ENCODE measurements around the gene PELI2.

The PELI2 gene

DNA sequence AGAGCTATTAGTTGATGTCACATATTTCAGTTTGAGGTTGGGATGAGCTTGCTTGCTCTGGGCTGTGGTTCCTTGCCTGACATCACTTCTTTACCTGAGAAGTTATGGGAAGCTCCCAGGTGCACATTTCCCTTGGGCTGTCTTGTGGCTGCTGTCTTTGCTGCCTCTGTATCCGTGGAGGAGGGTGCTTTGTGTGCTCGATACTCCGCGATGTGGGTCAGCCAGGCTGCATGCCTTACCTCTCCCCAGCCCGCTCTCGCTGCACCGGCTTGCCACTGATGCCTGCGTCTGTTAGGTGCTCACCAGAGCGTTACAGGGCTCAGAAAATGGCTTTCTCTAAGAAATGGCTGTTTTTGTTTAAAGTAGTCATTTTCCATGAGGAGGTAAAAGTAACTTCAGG is 19.6 kb downstream of the PELI2 start:
- H3K36me3 ChIP-seq (ENCODE audit: low read depth), result no peaks in the 10 kb centered on the region
- no peak overlapping the region for H3K27ac ChIP-seq (ENCODE audit: poor library complexity, severe bottlenecking)
- no peaks in the 10 kb centered on the region for H3K9me3 ChIP-seq (ENCODE audit: severe bottlenecking)
- ATAC-seq (ENCODE audit: low read depth) (no peak), DNase-seq (ENCODE audit: low spot score) (no peak)
- H3K4me3 ChIP-seq (ENCODE audit: severe bottlenecking), result no peak overlapping the region
- H3K4me1 ChIP-seq (ENCODE audit: insufficient read depth, poor library complexity, severe bottlenecking), result no peaks in the 10 kb centered on the region
- TF ChIP-seq, protein P1, sequence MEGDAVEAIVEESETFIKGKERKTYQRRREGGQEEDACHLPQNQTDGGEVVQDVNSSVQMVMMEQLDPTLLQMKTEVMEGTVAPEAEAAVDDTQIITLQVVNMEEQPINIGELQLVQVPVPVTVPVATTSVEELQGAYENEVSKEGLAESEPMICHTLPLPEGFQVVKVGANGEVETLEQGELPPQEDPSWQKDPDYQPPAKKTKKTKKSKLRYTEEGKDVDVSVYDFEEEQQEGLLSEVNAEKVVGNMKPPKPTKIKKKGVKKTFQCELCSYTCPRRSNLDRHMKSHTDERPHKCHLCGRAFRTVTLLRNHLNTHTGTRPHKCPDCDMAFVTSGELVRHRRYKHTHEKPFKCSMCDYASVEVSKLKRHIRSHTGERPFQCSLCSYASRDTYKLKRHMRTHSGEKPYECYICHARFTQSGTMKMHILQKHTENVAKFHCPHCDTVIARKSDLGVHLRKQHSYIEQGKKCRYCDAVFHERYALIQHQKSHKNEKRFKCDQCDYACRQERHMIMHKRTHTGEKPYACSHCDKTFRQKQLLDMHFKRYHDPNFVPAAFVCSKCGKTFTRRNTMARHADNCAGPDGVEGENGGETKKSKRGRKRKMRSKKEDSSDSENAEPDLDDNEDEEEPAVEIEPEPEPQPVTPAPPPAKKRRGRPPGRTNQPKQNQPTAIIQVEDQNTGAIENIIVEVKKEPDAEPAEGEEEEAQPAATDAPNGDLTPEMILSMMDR (IDR thresholded peaks at IDR 0.05; ENCODE audit: poor library complexity, severe bottlenecking), result no peak
- H3K27me3 ChIP-seq (ENCODE audit: insufficient read depth, poor library complexity, severe bottlenecking), result peaks cover 33% of the 10 kb centered on the region

DNA sequence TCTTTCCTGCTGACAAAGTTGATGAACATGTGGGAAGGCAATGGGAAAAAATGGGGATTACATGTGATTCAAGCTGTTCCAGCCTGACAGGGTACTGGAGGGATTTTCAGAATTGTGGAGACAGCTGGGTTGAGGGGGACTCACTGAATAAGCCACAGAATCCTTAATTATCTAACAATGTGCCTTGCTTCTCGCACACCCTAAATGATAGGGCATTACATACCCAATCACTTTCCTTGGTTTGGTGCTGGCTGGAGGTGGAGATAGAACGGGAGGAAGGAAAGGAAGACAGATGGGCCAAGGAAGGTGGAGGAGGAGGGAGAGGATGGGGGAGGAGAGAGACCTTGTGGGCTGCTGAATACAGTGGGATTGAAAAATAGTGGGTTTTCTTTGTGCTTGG is 20.7 kb downstream of the PELI2 start:
- DNase-seq (ENCODE audit: low spot score) (no peak), ATAC-seq (ENCODE audit: low read depth) (no peak)
- TF ChIP-seq, protein P1 (IDR thresholded peaks at IDR 0.05; ENCODE audit: poor library complexity, severe bottlenecking), result no peak
- Histone ChIP-seq H3K4me1 (ENCODE audit: insufficient read depth, poor library complexity, severe bottlenecking) (no peaks in the 10 kb centered on the region), H3K27ac (ENCODE audit: poor library complexity, severe bottlenecking) (no peak overlapping the region), H3K4me3 (ENCODE audit: severe bottlenecking) (no peak overlapping the region), H3K27me3 (ENCODE audit: insufficient read depth, poor library complexity, severe bottlenecking) (peaks cover 28% of the 10 kb centered on the region), H3K9me3 (ENCODE audit: severe bottlenecking) (no peaks in the 10 kb centered on the region), H3K36me3 (ENCODE audit: low read depth) (no peaks in the 10 kb centered on the region)

DNA sequence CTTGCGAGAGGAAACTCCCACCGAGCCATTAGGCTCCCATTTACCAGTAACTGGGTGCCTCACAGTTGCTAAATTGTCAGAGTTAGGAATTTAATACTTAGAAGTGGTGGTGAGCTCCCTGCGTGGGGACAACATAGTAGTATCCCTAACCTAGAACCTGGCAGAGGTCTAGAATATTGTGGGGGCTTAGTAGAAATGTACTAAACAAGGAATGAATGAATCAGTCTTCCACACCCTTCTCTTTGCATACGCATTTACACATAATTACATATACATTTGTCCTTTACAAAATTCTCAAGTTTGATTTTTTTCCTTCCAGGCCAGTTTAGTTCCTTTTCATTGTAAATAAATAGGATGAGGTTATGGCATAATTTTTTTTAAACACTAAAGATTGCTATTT is 24.1 kb downstream of the PELI2 start:
- H3K9me3 ChIP-seq (ENCODE audit: severe bottlenecking), result no peaks in the 10 kb centered on the region
- H3K4me1 ChIP-seq (ENCODE audit: insufficient read depth, poor library complexity, severe bottlenecking), result no peaks in the 10 kb centered on the region
- no peak overlapping the region for H3K4me3 ChIP-seq (ENCODE audit: severe bottlenecking)
- ATAC-seq (ENCODE audit: low read depth), result no peak
- H3K27me3 ChIP-seq (ENCODE audit: insufficient read depth, poor library complexity, severe bottlenecking), result peaks cover 4% of the 10 kb centered on the region
- no peak overlapping the region for H3K27ac ChIP-seq (ENCODE audit: poor library complexity, severe bottlenecking)
- H3K36me3 ChIP-seq (ENCODE audit: low read depth), result no peaks in the 10 kb centered on the region
- TF ChIP-seq, protein P1 (IDR thresholded peaks at IDR 0.05; ENCODE audit: poor library complexity, severe bottlenecking), result no peak
- DNase-seq (ENCODE audit: low spot score), result no peak

DNA sequence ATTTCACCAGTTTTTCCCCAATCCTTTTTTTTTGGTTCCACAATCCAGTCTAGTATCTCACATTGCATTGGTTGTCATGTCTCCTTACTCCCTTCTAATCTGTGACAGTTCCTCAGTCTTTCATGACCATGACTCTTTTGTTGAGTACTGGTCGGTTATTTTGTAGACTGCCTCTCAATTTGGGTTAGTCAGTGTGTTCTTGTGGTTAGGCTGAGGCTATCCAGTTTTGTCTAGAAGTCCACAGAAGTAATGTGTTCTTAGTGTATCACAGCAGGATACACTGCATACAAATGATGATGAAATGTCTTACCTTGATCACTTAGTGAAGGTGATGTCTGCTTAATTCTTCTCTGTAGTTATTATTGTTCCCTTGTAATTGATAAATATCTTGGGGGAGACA is 24.8 kb downstream of the PELI2 start:
- no peaks in the 10 kb centered on the region for H3K9me3 ChIP-seq (ENCODE audit: severe bottlenecking)
- TF ChIP-seq, protein P1 (IDR thresholded peaks at IDR 0.05; ENCODE audit: poor library complexity, severe bottlenecking), result no peak
- no peaks in the 10 kb centered on the region for H3K4me1 ChIP-seq (ENCODE audit: insufficient read depth, poor library complexity, severe bottlenecking)
- H3K27ac ChIP-seq (ENCODE audit: poor library complexity, severe bottlenecking), result no peak overlapping the region
- no peaks in the 10 kb centered on the region for H3K36me3 ChIP-seq (ENCODE audit: low read depth)
- H3K4me3 ChIP-seq (ENCODE audit: severe bottlenecking), result no peak overlapping the region
- no peaks in the 10 kb centered on the region for H3K27me3 ChIP-seq (ENCODE audit: insufficient read depth, poor library complexity, severe bottlenecking)
- no peak for ATAC-seq (ENCODE audit: low read depth)
- no peak for DNase-seq (ENCODE audit: low spot score)

DNA sequence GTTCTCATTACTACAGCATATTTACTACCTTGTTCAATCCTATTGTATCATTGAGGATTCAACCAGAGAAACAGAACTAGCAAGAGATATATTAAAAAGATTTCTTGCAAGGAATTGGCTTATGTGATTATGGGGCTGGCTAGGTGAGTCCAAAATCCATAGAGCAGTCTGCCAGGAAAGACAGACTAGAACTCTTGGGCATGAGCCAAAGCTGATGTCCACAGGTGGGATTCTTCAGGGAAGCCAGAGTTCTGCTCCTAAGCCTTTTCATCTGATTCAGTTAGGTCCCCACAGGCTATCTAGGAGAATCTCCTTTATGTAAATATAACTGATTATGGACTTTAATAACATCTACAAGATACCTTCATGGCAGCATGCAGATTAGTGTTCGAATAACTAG is 26.0 kb downstream of the PELI2 start:
- H3K27me3 ChIP-seq (ENCODE audit: insufficient read depth, poor library complexity, severe bottlenecking), result no peaks in the 10 kb centered on the region
- H3K36me3 ChIP-seq (ENCODE audit: low read depth), result no peaks in the 10 kb centered on the region
- H3K4me3 ChIP-seq (ENCODE audit: severe bottlenecking), result no peak overlapping the region
- no peak overlapping the region for H3K27ac ChIP-seq (ENCODE audit: poor library complexity, severe bottlenecking)
- no peak for DNase-seq (ENCODE audit: low spot score)
- no peaks in the 10 kb centered on the region for H3K4me1 ChIP-seq (ENCODE audit: insufficient read depth, poor library complexity, severe bottlenecking)
- TF ChIP-seq, protein P1 (IDR thresholded peaks at IDR 0.05; ENCODE audit: poor library complexity, severe bottlenecking), result no peak
- no peak for ATAC-seq (ENCODE audit: low read depth)
- no peaks in the 10 kb centered on the region for H3K9me3 ChIP-seq (ENCODE audit: severe bottlenecking)

All from RWPE2 (cell line).